ENCODE results near the gene SPATA2L. TPM values are rescaled to one million over a fixed set of nuclear protein-coding genes. Genes with fewer than 3 reads are reported as not detected.

The SPATA2L gene
- total RNA-seq, 1 experiment from 2014 or later = 12.7 TPM

DNA sequence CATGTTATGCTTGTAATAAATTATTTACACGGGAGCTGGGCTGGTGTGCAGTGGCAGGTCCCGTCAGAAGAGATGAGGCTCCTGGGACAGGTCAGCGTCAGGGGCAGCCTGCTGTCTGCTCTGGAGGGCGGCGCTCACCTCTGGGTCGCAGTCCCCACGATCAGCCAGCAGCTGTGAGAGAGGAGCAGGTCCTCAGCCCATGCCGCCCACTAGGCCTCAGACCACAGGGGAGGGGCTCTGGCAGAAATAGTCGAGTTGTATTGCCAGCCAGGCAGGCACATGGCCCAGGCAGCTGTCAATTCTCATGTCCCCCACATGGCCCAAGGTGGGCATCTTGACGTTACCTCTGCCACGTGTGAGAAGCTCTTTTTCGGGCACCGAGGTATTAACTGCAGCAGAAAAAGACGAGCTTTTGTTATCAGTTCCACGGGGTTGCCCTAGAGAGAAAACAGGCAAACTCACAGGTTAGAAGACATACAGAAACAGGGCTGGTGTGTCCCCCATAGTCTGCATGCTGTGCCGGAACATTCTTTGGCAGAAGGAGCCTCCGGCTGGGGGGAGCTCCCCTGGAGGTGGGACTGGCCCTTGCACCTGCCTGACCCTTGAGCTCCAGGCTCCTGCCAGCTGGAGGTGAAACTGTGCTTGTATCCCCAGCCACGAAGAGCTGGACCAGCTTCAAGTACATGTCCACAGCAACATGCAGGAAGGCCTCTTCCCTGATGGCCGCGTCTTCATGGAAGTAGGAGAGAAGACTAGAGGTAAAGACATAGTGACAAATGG is 37.2 kb upstream of the SPATA2L start:
- Histone ChIP-seq H3K27me3 (ENCODE audit: control insufficient read depth, insufficient read depth, low read length) (no peaks in the 10 kb centered on the region), H3K4me1 (ENCODE audit: control insufficient read depth, insufficient read depth, low read length) (no peaks in the 10 kb centered on the region), H3K27ac (ENCODE audit: low read length) (no peak overlapping the region), H3K36me3 (ENCODE audit: control insufficient read depth, insufficient read depth, low read length) (peaks cover 2% of the 10 kb centered on the region; the same call in 1 of the 2 replicates), H3K4me3 (ENCODE audit: low read depth in 2 of 2, low read length in 2 of 2) (no peak overlapping the region), H3K9me3 (ENCODE audit: control insufficient read depth, insufficient read depth, low read depth, low read length) (no peaks in the 10 kb centered on the region)
- TF ChIP-seq, protein P1, sequence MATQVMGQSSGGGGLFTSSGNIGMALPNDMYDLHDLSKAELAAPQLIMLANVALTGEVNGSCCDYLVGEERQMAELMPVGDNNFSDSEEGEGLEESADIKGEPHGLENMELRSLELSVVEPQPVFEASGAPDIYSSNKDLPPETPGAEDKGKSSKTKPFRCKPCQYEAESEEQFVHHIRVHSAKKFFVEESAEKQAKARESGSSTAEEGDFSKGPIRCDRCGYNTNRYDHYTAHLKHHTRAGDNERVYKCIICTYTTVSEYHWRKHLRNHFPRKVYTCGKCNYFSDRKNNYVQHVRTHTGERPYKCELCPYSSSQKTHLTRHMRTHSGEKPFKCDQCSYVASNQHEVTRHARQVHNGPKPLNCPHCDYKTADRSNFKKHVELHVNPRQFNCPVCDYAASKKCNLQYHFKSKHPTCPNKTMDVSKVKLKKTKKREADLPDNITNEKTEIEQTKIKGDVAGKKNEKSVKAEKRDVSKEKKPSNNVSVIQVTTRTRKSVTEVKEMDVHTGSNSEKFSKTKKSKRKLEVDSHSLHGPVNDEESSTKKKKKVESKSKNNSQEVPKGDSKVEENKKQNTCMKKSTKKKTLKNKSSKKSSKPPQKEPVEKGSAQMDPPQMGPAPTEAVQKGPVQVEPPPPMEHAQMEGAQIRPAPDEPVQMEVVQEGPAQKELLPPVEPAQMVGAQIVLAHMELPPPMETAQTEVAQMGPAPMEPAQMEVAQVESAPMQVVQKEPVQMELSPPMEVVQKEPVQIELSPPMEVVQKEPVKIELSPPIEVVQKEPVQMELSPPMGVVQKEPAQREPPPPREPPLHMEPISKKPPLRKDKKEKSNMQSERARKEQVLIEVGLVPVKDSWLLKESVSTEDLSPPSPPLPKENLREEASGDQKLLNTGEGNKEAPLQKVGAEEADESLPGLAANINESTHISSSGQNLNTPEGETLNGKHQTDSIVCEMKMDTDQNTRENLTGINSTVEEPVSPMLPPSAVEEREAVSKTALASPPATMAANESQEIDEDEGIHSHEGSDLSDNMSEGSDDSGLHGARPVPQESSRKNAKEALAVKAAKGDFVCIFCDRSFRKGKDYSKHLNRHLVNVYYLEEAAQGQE (IDR thresholded peaks at IDR 0.05; ENCODE audit: insufficient read depth in 1 of 2, low read depth in 2 of 2, low read length in 1 of 2) = no peak
- TF ChIP-seq, protein P2, sequence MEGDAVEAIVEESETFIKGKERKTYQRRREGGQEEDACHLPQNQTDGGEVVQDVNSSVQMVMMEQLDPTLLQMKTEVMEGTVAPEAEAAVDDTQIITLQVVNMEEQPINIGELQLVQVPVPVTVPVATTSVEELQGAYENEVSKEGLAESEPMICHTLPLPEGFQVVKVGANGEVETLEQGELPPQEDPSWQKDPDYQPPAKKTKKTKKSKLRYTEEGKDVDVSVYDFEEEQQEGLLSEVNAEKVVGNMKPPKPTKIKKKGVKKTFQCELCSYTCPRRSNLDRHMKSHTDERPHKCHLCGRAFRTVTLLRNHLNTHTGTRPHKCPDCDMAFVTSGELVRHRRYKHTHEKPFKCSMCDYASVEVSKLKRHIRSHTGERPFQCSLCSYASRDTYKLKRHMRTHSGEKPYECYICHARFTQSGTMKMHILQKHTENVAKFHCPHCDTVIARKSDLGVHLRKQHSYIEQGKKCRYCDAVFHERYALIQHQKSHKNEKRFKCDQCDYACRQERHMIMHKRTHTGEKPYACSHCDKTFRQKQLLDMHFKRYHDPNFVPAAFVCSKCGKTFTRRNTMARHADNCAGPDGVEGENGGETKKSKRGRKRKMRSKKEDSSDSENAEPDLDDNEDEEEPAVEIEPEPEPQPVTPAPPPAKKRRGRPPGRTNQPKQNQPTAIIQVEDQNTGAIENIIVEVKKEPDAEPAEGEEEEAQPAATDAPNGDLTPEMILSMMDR (IDR thresholded peaks at IDR 0.05) = no peak
- TF ChIP-seq POLR2AphosphoS5 (IDR thresholded peaks at IDR 0.05; ENCODE audit: low read depth, low read length) = no peak
- no peak for TF ChIP-seq TCF7L2 (IDR thresholded peaks at IDR 0.05; ENCODE audit: low read depth, low read length)
- no peak for TF ChIP-seq SIN3A (IDR thresholded peaks at IDR 0.05; ENCODE audit: borderline replicate concordance, insufficient read depth, low read depth, low read length)
- POLR2A ChIA-PET = interaction anchor here (0.6 kb wide), 1 partner anchor 35 kb away, joined by 4 read pairs; no protein-coding TSS in a partner anchor
- in situ Hi-C loops (cut with HindIII; ENCODE audit: low pct_unique_long_range_greater_than_20kb, low sequenced_read_pairs) (no loop called here), intact Hi-C loops (cut with micrococcal nuclease; ENCODE audit: unreplicated experiment) (no loop called here)
- ATAC-seq = peak; percentile 58
- BruUV-seq (replicated peaks) = TSS peak; percentile 50
- no peak for DNase-seq (ENCODE audit: low read depth, low spot score)
- CTCF ChIA-PET = no interaction called here

DNA sequence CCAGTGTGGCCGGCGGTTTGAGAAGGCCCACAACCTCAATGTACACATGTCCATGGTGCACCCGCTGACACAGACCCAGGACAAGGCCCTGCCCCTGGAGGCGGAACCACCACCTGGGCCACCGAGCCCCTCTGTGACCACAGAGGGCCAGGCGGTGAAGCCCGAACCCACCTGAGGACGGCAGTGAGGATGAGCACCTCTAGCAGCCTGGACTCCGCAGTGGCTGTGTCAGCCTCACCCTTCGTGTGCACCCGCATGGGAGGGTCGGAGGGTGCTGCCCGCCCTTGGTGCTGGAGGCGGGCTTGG is 36.5 kb upstream of the SPATA2L start:
- in situ Hi-C loops (cut with HindIII; ENCODE audit: low pct_unique_long_range_greater_than_20kb, low sequenced_read_pairs) = no loop called here
- H3K27ac ChIP-seq (ENCODE audit: low read length) = no peak overlapping the region
- DNase-seq (ENCODE audit: low read depth, low spot score) = no peak
- BruUV-seq (replicated peaks) = no TSS peak
- TF ChIP-seq POLR2AphosphoS5 (IDR thresholded peaks at IDR 0.05; ENCODE audit: low read depth, low read length) = no peak; the same call in 1 of the 2 replicates
- TF ChIP-seq TCF7L2 (IDR thresholded peaks at IDR 0.05; ENCODE audit: low read depth, low read length) = no peak
- TF ChIP-seq SIN3A (IDR thresholded peaks at IDR 0.05; ENCODE audit: borderline replicate concordance, insufficient read depth, low read depth, low read length) = no peak
- TF ChIP-seq, protein P2 (IDR thresholded peaks at IDR 0.05) = no peak
- TF ChIP-seq, protein P1 (IDR thresholded peaks at IDR 0.05; ENCODE audit: insufficient read depth in 1 of 2, low read depth in 2 of 2, low read length in 1 of 2) = no peak
- intact Hi-C loops (cut with micrococcal nuclease; ENCODE audit: unreplicated experiment) = no loop called here
- H3K4me1 ChIP-seq (ENCODE audit: control insufficient read depth, insufficient read depth, low read length) = no peaks in the 10 kb centered on the region
- ChIA-PET CTCF (no interaction called here), POLR2A (no interaction called here)
- H3K27me3 ChIP-seq (ENCODE audit: control insufficient read depth, insufficient read depth, low read length) = no peaks in the 10 kb centered on the region
- no peaks in the 10 kb centered on the region for H3K9me3 ChIP-seq (ENCODE audit: control insufficient read depth, insufficient read depth, low read depth, low read length)
- ATAC-seq = peak; percentile 17; the same call in 1 of the 2 replicates
- peaks cover 2% of the 10 kb centered on the region; the same call in 1 of the 2 replicates for H3K36me3 ChIP-seq (ENCODE audit: control insufficient read depth, insufficient read depth, low read length)
- no peak overlapping the region for H3K4me3 ChIP-seq (ENCODE audit: low read depth in 2 of 2, low read length in 2 of 2)

Data from Panc1 (cell line).